BE2C (cell line): ENCODE measurements around the gene BRIP1.

Experiments used
- DNase-seq: peaks from one replicate; pipeline ENCODE4 v3.0.0-alpha.2; 2020
- H3K27me3 ChIP-seq: fragments of 250-450 bp; sonication (Bioruptor Pico); 2 replicates; pipeline ENCODE4 v1.5.1; 2020; ENCODE audit warnings: mild to moderate bottlenecking
- H3K36me3 ChIP-seq: fragments of 250-450 bp; sonication (Bioruptor Pico); 2 replicates; pipeline ENCODE4 v1.5.1; 2020; ENCODE audit warnings: mild to moderate bottlenecking
- H3K4me1 ChIP-seq: fragments of 250-450 bp; sonication (Bioruptor Pico); 2 replicates; pipeline ENCODE4 v1.5.1; 2020
- H3K4me3 ChIP-seq: 2 replicates; pipeline ENCODE4 v1.5.1; 2011; ENCODE audit warnings: low read depth, low read length
- H3K9me3 ChIP-seq: fragments of 250-450 bp; sonication (Bioruptor Pico); 2 replicates; pipeline ENCODE4 v1.5.1; 2020
- TF ChIP-seq, protein P1 (sequence below): IDR thresholded peaks from 2 replicates; pipeline ENCODE4 v1.5.1; 2012; ENCODE audit warnings: mild to moderate bottlenecking, low read depth, low read length

BRIP1 gene

DNA sequence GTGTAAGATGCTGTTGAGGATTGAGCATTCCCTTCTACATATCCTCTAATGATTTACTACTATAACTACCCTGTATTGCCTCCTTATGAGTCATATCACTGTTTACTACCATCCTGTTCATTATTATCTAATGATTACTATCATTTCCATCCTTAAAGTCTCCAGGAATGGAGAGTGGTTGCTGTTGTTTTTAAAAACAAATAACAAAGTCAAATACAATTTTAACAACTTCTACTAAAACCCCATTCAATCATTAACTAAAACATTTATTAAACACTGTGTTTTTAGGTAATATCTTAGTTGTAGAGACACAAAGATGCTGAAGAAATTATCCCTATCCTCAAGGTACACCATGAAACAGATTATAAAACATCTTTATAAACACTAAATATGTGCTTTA lies 126.9 kb downstream of the BRIP1 start:
- Histone ChIP-seq H3K4me1 (no peaks in the 10 kb centered on the region), H3K4me3 (no peak overlapping the region), H3K36me3 (no peaks in the 10 kb centered on the region; the same call in 1 of the 2 replicates), H3K27me3 (no peaks in the 10 kb centered on the region), H3K9me3 (no peaks in the 10 kb centered on the region)
- DNase-seq: no peak
- TF ChIP-seq, protein P1, sequence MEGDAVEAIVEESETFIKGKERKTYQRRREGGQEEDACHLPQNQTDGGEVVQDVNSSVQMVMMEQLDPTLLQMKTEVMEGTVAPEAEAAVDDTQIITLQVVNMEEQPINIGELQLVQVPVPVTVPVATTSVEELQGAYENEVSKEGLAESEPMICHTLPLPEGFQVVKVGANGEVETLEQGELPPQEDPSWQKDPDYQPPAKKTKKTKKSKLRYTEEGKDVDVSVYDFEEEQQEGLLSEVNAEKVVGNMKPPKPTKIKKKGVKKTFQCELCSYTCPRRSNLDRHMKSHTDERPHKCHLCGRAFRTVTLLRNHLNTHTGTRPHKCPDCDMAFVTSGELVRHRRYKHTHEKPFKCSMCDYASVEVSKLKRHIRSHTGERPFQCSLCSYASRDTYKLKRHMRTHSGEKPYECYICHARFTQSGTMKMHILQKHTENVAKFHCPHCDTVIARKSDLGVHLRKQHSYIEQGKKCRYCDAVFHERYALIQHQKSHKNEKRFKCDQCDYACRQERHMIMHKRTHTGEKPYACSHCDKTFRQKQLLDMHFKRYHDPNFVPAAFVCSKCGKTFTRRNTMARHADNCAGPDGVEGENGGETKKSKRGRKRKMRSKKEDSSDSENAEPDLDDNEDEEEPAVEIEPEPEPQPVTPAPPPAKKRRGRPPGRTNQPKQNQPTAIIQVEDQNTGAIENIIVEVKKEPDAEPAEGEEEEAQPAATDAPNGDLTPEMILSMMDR: no peak

DNA sequence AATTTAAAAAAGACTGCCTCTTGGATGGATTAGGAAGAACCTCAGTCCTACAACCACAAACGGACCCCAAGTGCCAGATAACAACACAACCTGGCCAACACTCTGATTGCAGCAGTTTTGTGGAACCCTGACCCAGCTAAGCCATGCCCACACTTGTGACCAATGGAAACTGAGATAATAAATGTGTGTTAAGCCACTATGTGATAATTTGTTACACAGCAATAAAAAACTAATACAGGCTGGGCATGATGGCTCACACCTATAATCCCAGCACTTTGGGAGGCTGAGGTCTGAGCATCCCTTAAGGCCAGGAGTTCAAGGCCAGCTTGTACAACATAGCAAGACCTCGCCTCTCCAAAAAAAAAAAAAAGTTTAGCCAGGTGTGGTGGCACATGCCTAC lies 127.5 kb downstream of the BRIP1 start:
- Histone ChIP-seq H3K9me3 (no peaks in the 10 kb centered on the region), H3K27me3 (no peaks in the 10 kb centered on the region), H3K4me1 (no peaks in the 10 kb centered on the region), H3K4me3 (no peak overlapping the region), H3K36me3 (no peaks in the 10 kb centered on the region; the same call in 1 of the 2 replicates)
- TF ChIP-seq, protein P1: no peak
- no peak for DNase-seq

DNA sequence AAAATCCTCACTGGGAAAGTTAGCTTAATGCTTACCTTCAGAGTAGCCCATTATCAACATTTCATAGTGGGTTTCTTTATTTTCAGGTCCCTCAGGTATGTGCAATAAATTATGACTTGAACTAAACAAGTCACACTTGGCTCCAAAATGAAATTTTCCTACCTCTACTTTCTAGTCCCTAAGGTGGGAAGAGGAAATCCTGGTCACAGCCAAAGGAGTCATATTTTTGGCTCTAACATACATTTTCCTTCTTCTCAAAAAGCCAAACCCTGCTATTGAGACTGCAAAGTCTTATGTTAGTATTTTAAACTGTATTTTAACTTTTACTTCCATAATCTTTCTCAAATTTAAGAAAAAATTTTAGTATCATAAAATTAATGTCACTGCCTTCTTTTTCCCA lies 128.9 kb downstream of the BRIP1 start:
- no peak overlapping the region for H3K4me3 ChIP-seq
- no peaks in the 10 kb centered on the region for H3K9me3 ChIP-seq
- DNase-seq: no peak
- no peaks in the 10 kb centered on the region for H3K27me3 ChIP-seq
- TF ChIP-seq, protein P1: no peak
- no peaks in the 10 kb centered on the region; the same call in 1 of the 2 replicates for H3K36me3 ChIP-seq
- no peaks in the 10 kb centered on the region for H3K4me1 ChIP-seq

DNA sequence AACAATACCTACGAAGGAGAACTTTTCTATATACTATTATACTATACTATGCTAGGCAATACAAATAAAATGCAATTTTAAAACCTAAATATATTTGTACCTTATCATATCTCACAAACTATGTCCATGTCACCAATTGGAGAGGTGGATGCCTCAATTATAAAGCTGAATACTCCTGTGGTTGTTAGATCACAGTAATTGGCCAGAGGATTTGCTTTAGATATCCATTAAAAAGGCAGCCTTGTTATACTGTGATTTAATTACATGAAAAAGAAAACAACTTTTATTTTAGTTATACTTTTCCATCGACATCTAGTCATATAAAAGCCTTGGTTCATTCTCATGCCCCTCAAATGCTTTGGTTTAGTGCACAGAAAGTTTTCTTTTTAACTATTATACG lies 129.3 kb downstream of the BRIP1 start:
- TF ChIP-seq, protein P1: no peak
- Histone ChIP-seq H3K27me3 (no peaks in the 10 kb centered on the region), H3K4me3 (no peak overlapping the region), H3K9me3 (no peaks in the 10 kb centered on the region), H3K36me3 (no peaks in the 10 kb centered on the region; the same call in 1 of the 2 replicates), H3K4me1 (no peaks in the 10 kb centered on the region)
- DNase-seq: no peak

DNA sequence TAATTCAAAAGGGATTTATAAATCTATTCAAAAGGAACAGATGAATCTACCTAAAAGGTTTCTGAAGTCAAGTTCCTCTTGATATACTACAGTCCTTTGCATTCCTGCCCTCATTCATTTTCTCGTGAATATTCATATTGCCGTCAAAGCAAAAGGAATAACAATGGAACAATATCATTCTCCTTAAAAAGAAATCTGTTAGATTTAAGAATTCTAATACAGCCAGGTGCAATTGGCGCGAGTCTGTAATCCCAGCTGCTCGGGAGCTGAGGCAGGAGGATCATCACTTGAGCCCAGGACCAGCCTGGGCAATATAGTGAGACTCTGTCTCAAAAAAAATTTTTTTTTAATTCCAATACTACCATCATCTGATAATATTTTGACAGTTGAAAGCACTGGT lies 130.3 kb downstream of the BRIP1 start:
- no peak overlapping the region for H3K4me3 ChIP-seq
- no peaks in the 10 kb centered on the region; the same call in 1 of the 2 replicates for H3K36me3 ChIP-seq
- TF ChIP-seq, protein P1: no peak
- no peaks in the 10 kb centered on the region for H3K4me1 ChIP-seq
- no peak for DNase-seq
- H3K9me3 ChIP-seq: no peaks in the 10 kb centered on the region
- no peaks in the 10 kb centered on the region for H3K27me3 ChIP-seq

DNA sequence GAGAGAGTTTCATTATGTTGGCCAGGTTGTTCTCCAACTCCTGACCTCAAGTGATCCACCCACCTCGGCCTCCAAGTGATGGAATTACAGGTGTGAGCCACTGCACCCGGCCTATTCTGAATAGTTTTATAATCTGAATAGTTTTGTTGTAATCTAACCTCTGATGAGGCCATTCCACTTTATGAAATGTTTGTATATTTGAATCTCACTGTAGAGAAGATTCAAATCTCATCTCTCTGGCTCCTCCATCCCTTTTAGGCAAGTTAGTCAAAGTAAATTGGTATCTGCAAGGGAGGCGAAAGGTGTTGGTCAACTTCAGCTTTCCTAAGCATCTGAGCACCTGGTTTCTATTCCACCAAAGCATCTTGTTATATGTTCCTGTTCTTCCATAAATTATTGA lies 131.2 kb downstream of the BRIP1 start:
- H3K9me3 ChIP-seq: no peaks in the 10 kb centered on the region
- no peaks in the 10 kb centered on the region for H3K4me1 ChIP-seq
- no peak overlapping the region for H3K4me3 ChIP-seq
- no peaks in the 10 kb centered on the region for H3K27me3 ChIP-seq
- no peaks in the 10 kb centered on the region for H3K36me3 ChIP-seq
- DNase-seq: no peak
- TF ChIP-seq, protein P1: no peak
